Stimulated activated CD4-positive, alpha-beta T cell treated with anti-CD3 and anti-CD28 coated beads, Interleukin-4, amount 100 ng/mL, for 4 hours (primary cell): Measurements from ENCODE around the gene TSPO2.

Source experiments
- DNase-seq, 2 experiments: peaks; one replicate each; pipeline ENCODE4 v3.0.0-alpha.2; 2020

TSPO2 gene

GRCh38 chr6:41027799-41028560 is 14.3 kb upstream of the TSPO2 start:
- DNase-seq: peak; percentile 46 to 76

- DNase-seq: no peak
Observed at GRCh38 chr6:41028561-41029412, 13.5 kb upstream of the TSPO2 start.

- no peak for DNase-seq
Observed at GRCh38 chr6:41032830-41033229, 9.4 kb upstream of the TSPO2 start.

- no peak for DNase-seq
Observed at GRCh38 chr6:41033776-41034175, 8.5 kb upstream of the TSPO2 start.

- no peak for DNase-seq
Observed at GRCh38 chr6:41036186-41036585, 6.1 kb upstream of the TSPO2 start.

- no peak for DNase-seq
Observed at GRCh38 chr6:41036601-41037000, 5.7 kb upstream of the TSPO2 start.

GRCh38 chr6:41037107-41037900 is 5.0 kb upstream of the TSPO2 start:
- no peak for DNase-seq

GRCh38 chr6:41038205-41038604 is 4.1 kb upstream of the TSPO2 start:
- no peak for DNase-seq

- DNase-seq: peak; percentile 42 to 46
Observed at GRCh38 chr6:41039060-41039998, 2.9 kb upstream of the TSPO2 start, which contains the start of gene UNC5CL. Gene UNC5CL (minus strand): TSS chr6:41039221. CDS start chr6:41035074, 4,147 bp downstream.

- no peak for DNase-seq
Observed at GRCh38 chr6:41040101-41040939, 1.9 kb upstream of the TSPO2 start.

- DNase-seq: no peak
Observed at GRCh38 chr6:41040940-41041536, 1.2 kb upstream of the TSPO2 start.

GRCh38 chr6:41043151-41043550 is 884 bp downstream of the TSPO2 start:
- no peak for DNase-seq

- no peak for DNase-seq
Observed at GRCh38 chr6:41045664-41046063, 3.4 kb downstream of the TSPO2 start.

GRCh38 chr6:41046084-41046483 is 3.8 kb downstream of the TSPO2 start:
- no peak for DNase-seq

GRCh38 chr6:41047306-41047705 is 5.0 kb downstream of the TSPO2 start:
- DNase-seq: no peak

- DNase-seq: no peak
Observed at GRCh38 chr6:41047745-41048732, 5.8 kb downstream of the TSPO2 start.

GRCh38 chr6:41049521-41049920 is 7.3 kb downstream of the TSPO2 start:
- DNase-seq: no peak

- no peak for DNase-seq
Observed at GRCh38 chr6:41049955-41050354, 7.7 kb downstream of the TSPO2 start.

- DNase-seq: no peak
Observed at GRCh38 chr6:41050536-41050935, 8.3 kb downstream of the TSPO2 start.
